H9 (cell line): ENCODE data around the gene FRY. TPM values are rescaled to one million over a fixed set of nuclear protein-coding genes. Genes with fewer than 3 reads are reported as not detected.

Experiments used
- DNase-seq: peaks from one replicate; pipeline ENCODE4 v3.0.0-alpha.2; 2017
- H2AFZ ChIP-seq: one replicate; pipeline ENCODE4 v1.6.1; 2013; ENCODE audit warnings: mild to moderate bottlenecking, low read length, control low read depth, moderate library complexity
- H2AK5ac ChIP-seq: 2 replicates; pipeline ENCODE4 v1.6.1; 2013; ENCODE audit warnings: low read length, control low read depth, mixed read lengths; ENCODE audit not compliant: insufficient read length
- H2BK120ac ChIP-seq: one replicate; pipeline ENCODE4 v1.6.1; 2013; ENCODE audit warnings: low read depth, mild to moderate bottlenecking, low read length, control low read depth, inconsistent platforms; ENCODE audit not compliant: poor library complexity, severe bottlenecking
- H2BK12ac ChIP-seq: 2 replicates; pipeline ENCODE4 v1.6.1; 2013; ENCODE audit warnings: low read length, control low read depth, mixed read lengths, low read depth; ENCODE audit not compliant: insufficient read length
- H2BK15ac ChIP-seq: 2 replicates; pipeline ENCODE4 v1.6.1; 2013; ENCODE audit warnings: low read depth, low read length, control low read depth
- H2BK20ac ChIP-seq: one replicate; pipeline ENCODE4 v1.6.1; 2013; ENCODE audit warnings: low read depth, mild to moderate bottlenecking, low read length, control low read depth, inconsistent platforms; ENCODE audit not compliant: poor library complexity, severe bottlenecking
- H2BK5ac ChIP-seq: 2 replicates; pipeline ENCODE4 v1.6.1; 2013; ENCODE audit warnings: low read length, control low read depth, mixed read lengths; ENCODE audit not compliant: insufficient read length
- H3K14ac ChIP-seq: 2 replicates; pipeline ENCODE4 v1.6.1; 2013; ENCODE audit warnings: low read length, control low read depth; ENCODE audit not compliant: insufficient read depth
- H3K18ac ChIP-seq: 2 replicates; pipeline ENCODE4 v1.6.1; 2013; ENCODE audit warnings: low read depth, mild to moderate bottlenecking, mixed read lengths, low read length, control low read depth; ENCODE audit not compliant: insufficient read length
- H3K23ac ChIP-seq: 2 replicates; pipeline ENCODE4 v1.6.1; 2013; ENCODE audit warnings: low read length, control low read depth, mixed read lengths, low read depth; ENCODE audit not compliant: insufficient read length
- H3K23me2 ChIP-seq: 2 replicates; pipeline ENCODE4 v1.6.1; 2013; ENCODE audit warnings: low read depth, mild to moderate bottlenecking, mixed read lengths, low read length, control low read depth; ENCODE audit not compliant: insufficient read length, poor library complexity, severe bottlenecking
- H3K27ac ChIP-seq: 2 replicates; pipeline ENCODE4 v1.5.1; 2013; ENCODE audit warnings: low read length, control low read depth, mixed read lengths, low read depth; ENCODE audit not compliant: insufficient read length
- H3K27me3 ChIP-seq: 2 replicates; pipeline ENCODE4 v1.6.1; 2013; ENCODE audit warnings: low read length, control low read depth, inconsistent platforms; ENCODE audit not compliant: insufficient read depth
- H3K4ac ChIP-seq: 2 replicates; pipeline ENCODE4 v1.6.1; 2013; ENCODE audit warnings: low read depth, mild to moderate bottlenecking, control low read depth, inconsistent platforms, low read length, moderate library complexity
- H3K4me1 ChIP-seq: 2 replicates; pipeline ENCODE4 v1.6.1; 2013; ENCODE audit warnings: low read length, control low read depth, inconsistent platforms; ENCODE audit not compliant: insufficient read depth
- H3K4me2 ChIP-seq: 2 replicates; pipeline ENCODE4 v1.6.1; 2013; ENCODE audit warnings: low read length, control low read depth, mixed read lengths; ENCODE audit not compliant: insufficient read length, insufficient read depth
- H3K56ac ChIP-seq: 2 replicates; pipeline ENCODE4 v1.6.1; 2013; ENCODE audit warnings: low read depth, mild to moderate bottlenecking, mixed read lengths, low read length, control low read depth; ENCODE audit not compliant: insufficient read length
- H3K79me1 ChIP-seq: 2 replicates; pipeline ENCODE4 v1.6.1; 2013; ENCODE audit warnings: low read depth, mild to moderate bottlenecking, moderate library complexity, low read length, control low read depth, inconsistent platforms; ENCODE audit not compliant: insufficient read depth, poor library complexity, severe bottlenecking
- H3K79me2 ChIP-seq: 2 replicates; pipeline ENCODE4 v1.6.1; 2013; ENCODE audit warnings: low read length, control low read depth, inconsistent platforms; ENCODE audit not compliant: insufficient read depth
- H3K9ac ChIP-seq: 2 replicates; pipeline ENCODE4 v1.6.1; 2013; ENCODE audit warnings: low read length, control low read depth, mixed read lengths; ENCODE audit not compliant: insufficient read length; ENCODE audit errors: extremely low read depth
- H3K9me3 ChIP-seq: one replicate; pipeline ENCODE4 v1.6.1; 2013; ENCODE audit warnings: low read depth, low read length, inconsistent platforms; ENCODE audit not compliant: control insufficient read depth
- H3T11ph ChIP-seq: one replicate; pipeline ENCODE4 v1.6.1; 2013; ENCODE audit warnings: mild to moderate bottlenecking, low read length, control low read depth, inconsistent platforms
- H4K20me1 ChIP-seq: one replicate; pipeline ENCODE4 v1.6.1; 2013; ENCODE audit not compliant: control insufficient read depth, insufficient read length, insufficient read depth
- H4K5ac ChIP-seq: 2 replicates; pipeline ENCODE4 v1.6.1; 2013; ENCODE audit warnings: low read depth, mild to moderate bottlenecking, mixed read lengths, low read length, control low read depth; ENCODE audit not compliant: insufficient read length
- H4K8ac ChIP-seq: replicated peaks from 2 replicates; pipeline ENCODE4 v1.6.1; 2013; ENCODE audit warnings: low read length, control low read depth, mixed read lengths, low read depth; ENCODE audit not compliant: insufficient read length
- H4K91ac ChIP-seq: 2 replicates; pipeline ENCODE4 v1.6.1; 2013; ENCODE audit warnings: low read depth, mild to moderate bottlenecking, moderate library complexity, mixed read lengths, low read length, control low read depth; ENCODE audit not compliant: insufficient read length
- H3K27ac Mint-ChIP-seq, 3 experiments: 2 replicates in 2 of 3; 3 replicates in 1 of 3; pipeline ENCODE4 v1.8.0; 2020 to 2021; ENCODE audit warnings: mixed read lengths in 3 of 3, mild to moderate bottlenecking in 1 of 3, moderate library complexity in 1 of 3
- H3K27me3 Mint-ChIP-seq: 2 replicates; pipeline ENCODE4 v1.8.0; 2021; ENCODE audit warnings: low read depth, mild to moderate bottlenecking, moderate library complexity, mixed read lengths
- H3K36me3 Mint-ChIP-seq, 3 experiments: 2 replicates in 2 of 3; 3 replicates in 1 of 3; pipeline ENCODE4 v1.8.0; 2020 to 2021; ENCODE audit warnings: low read depth in 3 of 3, mixed read lengths in 3 of 3; ENCODE audit not compliant: insufficient read depth in 1 of 3
- H3K4me1 Mint-ChIP-seq, 2 experiments: 2 replicates each; pipeline ENCODE4 v1.8.0; 2020; ENCODE audit warnings: mixed read lengths in 2 of 2
- H3K4me3 Mint-ChIP-seq, 2 experiments: 2 replicates in 1 of 2; 3 replicates in 1 of 2; pipeline ENCODE4 v1.8.0; 2020 to 2021; ENCODE audit warnings: mild to moderate bottlenecking in 2 of 2, mixed read lengths in 2 of 2, moderate library complexity in 1 of 2
- H3K9me3 Mint-ChIP-seq, 2 experiments: 2 replicates in 1 of 2; 3 replicates in 1 of 2; pipeline ENCODE4 v1.8.0; 2020; ENCODE audit warnings: mild to moderate bottlenecking in 2 of 2, mixed read lengths in 2 of 2, moderate library complexity in 1 of 2
- WGBS: extraction: QIAGEN DNeasy Blood & Tissue Kit; methylation state at CpG from one replicate; pipeline ENCODE4 v1.1.7; 2013; ENCODE audit warnings: missing lambda C conversion rate, low lambda C conversion rate, mixed read lengths; ENCODE audit not compliant: insufficient read length; ENCODE audit errors: extremely low coverage; 5-methylcytosine and 5-hydroxymethylcytosine counted together
- total RNA-seq: library from RNA; stranded (reverse); gene quantifications from 2 replicates; pipeline ENCODE4 v1.2.1, GENCODE V29; 2021
- TF ChIP-seq, protein P1 (sequence below): fragments of 200-600 bp; sonication (generic); conservative IDR thresholded peaks from 3 replicates; pipeline ENCODE4 v1.8.0; 2021; ENCODE audit warnings: antibody characterized with exemption, mild to moderate bottlenecking

FRY gene
- total RNA-seq, 1 experiment from 2014 or later: 5.2 TPM

DNA sequence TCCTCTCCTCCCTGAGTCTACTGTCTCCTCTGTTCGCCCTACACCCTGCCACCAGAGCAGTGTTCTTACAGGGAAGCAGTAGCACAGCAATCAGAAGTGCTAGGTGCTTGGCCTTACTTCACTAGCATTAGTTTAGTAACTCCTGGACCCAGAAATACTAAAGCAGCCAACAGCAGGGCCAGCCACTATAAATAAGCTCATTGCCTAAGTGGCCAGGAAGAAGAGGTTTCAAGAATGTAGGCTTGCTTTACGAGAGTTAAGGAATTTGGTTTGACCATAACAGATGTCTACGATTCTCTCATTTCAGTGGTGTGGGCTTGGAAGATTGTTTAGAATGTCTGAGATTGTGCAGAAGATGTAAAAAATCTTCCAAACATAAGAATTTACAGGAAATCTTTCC is 180.2 kb downstream of the FRY start:
- H3K9ac ChIP-seq: no peak overlapping the region
- Mint-ChIP-seq H3K27me3 (no peaks in the 10 kb centered on the region), H3K27ac (0 out of 7 replicates have a peak overlapping the region, but pooled peaks of 1 of the 3 experiments have one; percentile 24), H3K4me3 (no peak overlapping the region), H3K4me1 (peaks cover 6 to 8% of the 10 kb centered on the region in 2 experiments; a peak in 3 of 4 replicates), H3K36me3 (no peaks in the 10 kb centered on the region), H3K9me3 (no peaks in the 10 kb centered on the region)
- no peak overlapping the region for H3T11ph ChIP-seq
- no peaks in the 10 kb centered on the region for H3K9me3 ChIP-seq
- no peak overlapping the region for H2AK5ac ChIP-seq
- no peak overlapping the region for H4K91ac ChIP-seq
- no peak overlapping the region for H2BK12ac ChIP-seq
- H2BK15ac ChIP-seq: no peak overlapping the region
- no peak overlapping the region for H4K8ac ChIP-seq
- no peak overlapping the region for H3K56ac ChIP-seq
- no peak overlapping the region for H2BK5ac ChIP-seq
- no peaks in the 10 kb centered on the region for H3K27me3 ChIP-seq
- H4K5ac ChIP-seq: no peak overlapping the region
- no peak overlapping the region for H3K23ac ChIP-seq
- no peak overlapping the region for H3K4me2 ChIP-seq
- H3K79me2 ChIP-seq: no peaks in the 10 kb centered on the region
- no peak overlapping the region for H3K14ac ChIP-seq
- no peaks in the 10 kb centered on the region for H4K20me1 ChIP-seq
- TF ChIP-seq, protein P1, sequence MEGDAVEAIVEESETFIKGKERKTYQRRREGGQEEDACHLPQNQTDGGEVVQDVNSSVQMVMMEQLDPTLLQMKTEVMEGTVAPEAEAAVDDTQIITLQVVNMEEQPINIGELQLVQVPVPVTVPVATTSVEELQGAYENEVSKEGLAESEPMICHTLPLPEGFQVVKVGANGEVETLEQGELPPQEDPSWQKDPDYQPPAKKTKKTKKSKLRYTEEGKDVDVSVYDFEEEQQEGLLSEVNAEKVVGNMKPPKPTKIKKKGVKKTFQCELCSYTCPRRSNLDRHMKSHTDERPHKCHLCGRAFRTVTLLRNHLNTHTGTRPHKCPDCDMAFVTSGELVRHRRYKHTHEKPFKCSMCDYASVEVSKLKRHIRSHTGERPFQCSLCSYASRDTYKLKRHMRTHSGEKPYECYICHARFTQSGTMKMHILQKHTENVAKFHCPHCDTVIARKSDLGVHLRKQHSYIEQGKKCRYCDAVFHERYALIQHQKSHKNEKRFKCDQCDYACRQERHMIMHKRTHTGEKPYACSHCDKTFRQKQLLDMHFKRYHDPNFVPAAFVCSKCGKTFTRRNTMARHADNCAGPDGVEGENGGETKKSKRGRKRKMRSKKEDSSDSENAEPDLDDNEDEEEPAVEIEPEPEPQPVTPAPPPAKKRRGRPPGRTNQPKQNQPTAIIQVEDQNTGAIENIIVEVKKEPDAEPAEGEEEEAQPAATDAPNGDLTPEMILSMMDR: no peak
- no peaks in the 10 kb centered on the region for H3K79me1 ChIP-seq
- H2BK20ac ChIP-seq: no peak overlapping the region
- H2AFZ ChIP-seq: no peak overlapping the region
- H3K4me1 ChIP-seq: no peaks in the 10 kb centered on the region
- no peak overlapping the region for H2BK120ac ChIP-seq
- DNase-seq: no peak
- no peak overlapping the region for H3K18ac ChIP-seq
- no CpG with 5 or more reads among the region's 3 CpGs for WGBS
- H3K4ac ChIP-seq: no peak overlapping the region
- H3K23me2 ChIP-seq: no peaks in the 10 kb centered on the region
- H3K27ac ChIP-seq: no peak overlapping the region
